OCI-LY1 (cell line): ENCODE data around the gene SLC9A1.

Source experiments
- CTCF ChIP-seq: fragments of 200-600 bp; sonication (generic), shearing (Covaris generic); IDR thresholded peaks from 2 replicates; pipeline ENCODE4 v1.5.1; 2017; ENCODE audit warnings: mild to moderate bottlenecking, antibody characterized with exemption, low read length, moderate library complexity, mixed read lengths
- EZH2 ChIP-seq: fragments of 200-600 bp; sonication (generic), shearing (Covaris generic); IDR thresholded peaks from 2 replicates; pipeline ENCODE4 v1.8.0; 2017; ENCODE audit warnings: borderline replicate concordance, mixed run types, mild to moderate bottlenecking, antibody characterized with exemption, low read length, moderate library complexity, mixed read lengths

GRCh38 chr1:27139980-27140379 lies 14.9 kb downstream of the SLC9A1 start:
- no peak for TF ChIP-seq CTCF
- no peak for TF ChIP-seq EZH2
